NCI-H1436 treated with DMSO at 0.1 percent for 48 hours (cell line): ENCODE measurements around the gene OCA2.
"Not testable (repeated sequence)": the region's sequence is repeated elsewhere in the genome, so short reads cannot be mapped to it uniquely, and the experiment has no call there.

Experiments used
- DNase-seq: peaks from one replicate; lab custom pipeline; 2025; lab: John Stamatoyannopoulos, UW

OCA2 gene

GRCh38 chr15:27768732-27769475, 330.2 kb downstream of the OCA2 start:
- DNase-seq: no peak

- no peak for DNase-seq
Observed at GRCh38 chr15:27767918-27768640, 331.0 kb downstream of the OCA2 start.

- DNase-seq: not testable (repeated sequence)
Observed at GRCh38 chr15:27767430-27767829, 331.7 kb downstream of the OCA2 start.

GRCh38 chr15:27764339-27764738, 334.8 kb downstream of the OCA2 start:
- DNase-seq: no peak

GRCh38 chr15:27763514-27763913, 335.6 kb downstream of the OCA2 start:
- no peak for DNase-seq

GRCh38 chr15:27762471-27762870, 336.6 kb downstream of the OCA2 start:
- DNase-seq: no peak

GRCh38 chr15:27757052-27757451, 342.1 kb downstream of the OCA2 start:
- DNase-seq: no peak

- DNase-seq: no peak
Observed at GRCh38 chr15:27752691-27753090, 346.4 kb downstream of the OCA2 start.

GRCh38 chr15:27747997-27748396, 351.1 kb downstream of the OCA2 start:
- DNase-seq: no peak

GRCh38 chr15:27746401-27746955, 352.6 kb downstream of the OCA2 start:
- no peak for DNase-seq

GRCh38 chr15:27744641-27745040, 354.5 kb downstream of the OCA2 start:
- no peak for DNase-seq

GRCh38 chr15:27743638-27744037, 355.5 kb downstream of the OCA2 start:
- no peak for DNase-seq

GRCh38 chr15:27742751-27743477, 356.2 kb downstream of the OCA2 start:
- DNase-seq: no peak

GRCh38 chr15:27741226-27741860, 357.8 kb downstream of the OCA2 start:
- no peak for DNase-seq

- no peak for DNase-seq
Observed at GRCh38 chr15:27734785-27735495, 364.2 kb downstream of the OCA2 start.

GRCh38 chr15:27731776-27732175, 367.3 kb downstream of the OCA2 start:
- no peak for DNase-seq

- no peak for DNase-seq
Observed at GRCh38 chr15:27730868-27731267, 368.2 kb downstream of the OCA2 start.

- DNase-seq: no peak
Observed at GRCh38 chr15:27725731-27726130, 373.4 kb downstream of the OCA2 start.

- no peak for DNase-seq
Observed at GRCh38 chr15:27723821-27724220, 375.3 kb downstream of the OCA2 start.

- DNase-seq: no peak
Observed at GRCh38 chr15:27722102-27722501, 377.0 kb downstream of the OCA2 start.

- DNase-seq: no peak
Observed at GRCh38 chr15:27714675-27715074, 384.4 kb downstream of the OCA2 start.
